Measurements from ENCODE around the gene NAV2. TPM values are rescaled to one million over a fixed set of nuclear protein-coding genes. Genes with fewer than 3 reads are reported as not detected.

NAV2 gene
- polyA plus RNA-seq, 3 donors = not detected

GRCh38 chr11:19934828-19935259 is 222.2 kb downstream of the NAV2 start:
- no peak overlapping the region for H3K4me2 ChIP-seq (replicated peaks; ENCODE audit: extremely low read depth, low read length, poor library complexity, severe bottlenecking)
- no peaks in the 10 kb centered on the region for H3K4me1 ChIP-seq (ENCODE audit: control insufficient read depth in 1 of 2, insufficient read depth in 2 of 2, low read length in 2 of 2)
- no peaks in the 10 kb centered on the region for H3K27me3 ChIP-seq (ENCODE audit: control insufficient read depth in 2 of 2, insufficient read depth in 2 of 2, low read length in 2 of 2)
- intact Hi-C loops (cut with micrococcal nuclease) = no loop called here
- no peaks in the 10 kb centered on the region for H3K4me1 Mint-ChIP-seq
- no peak overlapping the region for H3K27ac Mint-ChIP-seq
- H3K4me3 ChIP-seq (replicated peaks in 1 of 3; ENCODE audit: low read depth in 2 of 3, low read length in 3 of 3) = no peak overlapping the region
- no peak overlapping the region for H3K9ac ChIP-seq (ENCODE audit: insufficient read depth, low read length, poor library complexity, severe bottlenecking)
- H3K9me3 Mint-ChIP-seq = no peaks in the 10 kb centered on the region
- no peak overlapping the region for H3K27ac ChIP-seq (ENCODE audit: low read depth in 1 of 2, low read length in 2 of 2)
- H3K36me3 ChIP-seq (replicated peaks in 1 of 2; ENCODE audit: control insufficient read depth in 1 of 2, insufficient read depth in 2 of 2, low read length in 2 of 2) = no peaks in the 10 kb centered on the region
- H2AFZ ChIP-seq (ENCODE audit: insufficient read depth, low read depth, low read length, poor library complexity, severe bottlenecking) = no peak overlapping the region
- no peak overlapping the region for H3K4me3 Mint-ChIP-seq
- peaks cover 2 to 7% (median 4%) of the 10 kb centered on the region in 3 donors for H3K27me3 Mint-ChIP-seq (ENCODE audit: low read depth in 3 of 3)
- 100% methylated on average over 3 of the region's 3 CpGs for WGBS (ENCODE audit: insufficient coverage)
- no peaks in the 10 kb centered on the region for H3K9me3 ChIP-seq (replicated peaks in 1 of 2; ENCODE audit: control insufficient read depth in 1 of 2, insufficient read depth in 1 of 2, low read length in 2 of 2)
- TF ChIP-seq, protein P1, sequence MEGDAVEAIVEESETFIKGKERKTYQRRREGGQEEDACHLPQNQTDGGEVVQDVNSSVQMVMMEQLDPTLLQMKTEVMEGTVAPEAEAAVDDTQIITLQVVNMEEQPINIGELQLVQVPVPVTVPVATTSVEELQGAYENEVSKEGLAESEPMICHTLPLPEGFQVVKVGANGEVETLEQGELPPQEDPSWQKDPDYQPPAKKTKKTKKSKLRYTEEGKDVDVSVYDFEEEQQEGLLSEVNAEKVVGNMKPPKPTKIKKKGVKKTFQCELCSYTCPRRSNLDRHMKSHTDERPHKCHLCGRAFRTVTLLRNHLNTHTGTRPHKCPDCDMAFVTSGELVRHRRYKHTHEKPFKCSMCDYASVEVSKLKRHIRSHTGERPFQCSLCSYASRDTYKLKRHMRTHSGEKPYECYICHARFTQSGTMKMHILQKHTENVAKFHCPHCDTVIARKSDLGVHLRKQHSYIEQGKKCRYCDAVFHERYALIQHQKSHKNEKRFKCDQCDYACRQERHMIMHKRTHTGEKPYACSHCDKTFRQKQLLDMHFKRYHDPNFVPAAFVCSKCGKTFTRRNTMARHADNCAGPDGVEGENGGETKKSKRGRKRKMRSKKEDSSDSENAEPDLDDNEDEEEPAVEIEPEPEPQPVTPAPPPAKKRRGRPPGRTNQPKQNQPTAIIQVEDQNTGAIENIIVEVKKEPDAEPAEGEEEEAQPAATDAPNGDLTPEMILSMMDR (IDR thresholded peaks at IDR 0.05) = no peak
- no peaks in the 10 kb centered on the region for H3K79me2 ChIP-seq (ENCODE audit: insufficient read depth, low read length)
- H3K36me3 Mint-ChIP-seq = no peaks in the 10 kb centered on the region
- H4K20me1 ChIP-seq (ENCODE audit: insufficient read depth, low read length) = no peaks in the 10 kb centered on the region
- no peak for DNase-seq

GRCh38 chr11:19935507-19935906 is 222.9 kb downstream of the NAV2 start:
- Mint-ChIP-seq H3K36me3 (no peaks in the 10 kb centered on the region), H3K27ac (no peak overlapping the region), H3K4me3 (no peak overlapping the region), H3K9me3 (no peaks in the 10 kb centered on the region), H3K27me3 (ENCODE audit: low read depth in 3 of 3) (peaks cover 2 to 7% (median 4%) of the 10 kb centered on the region in 3 donors), H3K4me1 (no peaks in the 10 kb centered on the region)
- H3K4me3 ChIP-seq (replicated peaks in 1 of 3; ENCODE audit: low read depth in 2 of 3, low read length in 3 of 3) = no peak overlapping the region
- no peaks in the 10 kb centered on the region for H3K27me3 ChIP-seq (ENCODE audit: control insufficient read depth in 2 of 2, insufficient read depth in 2 of 2, low read length in 2 of 2)
- H3K4me2 ChIP-seq (replicated peaks; ENCODE audit: extremely low read depth, low read length, poor library complexity, severe bottlenecking) = no peak overlapping the region
- no peaks in the 10 kb centered on the region for H3K79me2 ChIP-seq (ENCODE audit: insufficient read depth, low read length)
- H4K20me1 ChIP-seq (ENCODE audit: insufficient read depth, low read length) = no peaks in the 10 kb centered on the region
- no peaks in the 10 kb centered on the region for H3K4me1 ChIP-seq (ENCODE audit: control insufficient read depth in 1 of 2, insufficient read depth in 2 of 2, low read length in 2 of 2)
- no peak overlapping the region for H3K9ac ChIP-seq (ENCODE audit: insufficient read depth, low read length, poor library complexity, severe bottlenecking)
- no peak overlapping the region for H2AFZ ChIP-seq (ENCODE audit: insufficient read depth, low read depth, low read length, poor library complexity, severe bottlenecking)
- intact Hi-C loops (cut with micrococcal nuclease) = no loop called here
- H3K36me3 ChIP-seq (replicated peaks in 1 of 2; ENCODE audit: control insufficient read depth in 1 of 2, insufficient read depth in 2 of 2, low read length in 2 of 2) = no peaks in the 10 kb centered on the region
- no CpG with 5 or more reads among the region's 4 CpGs for WGBS (ENCODE audit: insufficient coverage)
- DNase-seq = no peak
- TF ChIP-seq, protein P1 (IDR thresholded peaks at IDR 0.05) = no peak
- H3K9me3 ChIP-seq (replicated peaks in 1 of 2; ENCODE audit: control insufficient read depth in 1 of 2, insufficient read depth in 1 of 2, low read length in 2 of 2) = no peaks in the 10 kb centered on the region
- H3K27ac ChIP-seq (ENCODE audit: low read depth in 1 of 2, low read length in 2 of 2) = no peak overlapping the region

All from CD14-positive monocyte (primary cell).